C4-2B (cell line): ENCODE measurements around the gene GHR.

ENCODE experiments used
- CTCF ChIP-seq: fragments of 450-650 bp; conservative IDR thresholded peaks from 2 replicates; pipeline ENCODE4 v1.5.1; 2017; ENCODE audit warnings: mild to moderate bottlenecking
- ZFX ChIP-seq: fragments of 450-650 bp; IDR thresholded peaks from 2 replicates; pipeline ENCODE4 v1.6.1; 2017

DNA sequence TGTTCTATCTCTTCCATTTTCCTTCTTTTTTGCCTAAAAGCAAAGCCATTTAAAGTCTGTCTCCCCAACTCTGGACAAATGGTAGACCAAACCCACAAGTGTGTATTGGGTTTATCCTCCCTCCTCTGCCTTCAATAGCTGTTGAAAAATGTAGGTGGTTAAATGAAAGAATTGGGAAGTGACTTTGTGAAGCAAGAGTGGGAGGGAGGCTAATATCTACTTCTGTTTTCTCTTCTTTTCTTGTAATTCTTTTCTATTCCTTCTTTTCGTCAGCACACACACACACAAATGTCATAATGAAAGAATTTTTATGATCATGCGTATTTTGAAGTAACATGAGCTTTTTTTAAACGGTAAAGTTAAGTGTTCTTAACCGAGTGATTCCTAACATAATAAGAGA lies 337.2 kb downstream of the GHR start:
- TF ChIP-seq CTCF (no peak), ZFX (no peak)
